ENCODE measurements around the gene ENG.
A peak's percentile ranks its signal among the peaks of the same experiment; 100 is the strongest.

Gene ENG

GRCh38 chr9:127808347-127809001, 46.0 kb downstream of the ENG start:
- no peaks in the 10 kb centered on the region for H3K27me3 ChIP-seq (replicated peaks)
- DNase-seq: no peak
- no peak for TF ChIP-seq CTCF (IDR thresholded peaks at IDR 0.05; ENCODE audit: low read depth, low read length, missing control alignments)
- H3K27ac ChIP-seq: no peak overlapping the region
- in situ Hi-C loops (cut with HindIII; ENCODE audit: low pct_ligation_motif_present, low sequenced_read_pairs): no loop called here
- peaks cover 54% of the 10 kb centered on the region for H3K36me3 ChIP-seq (replicated peaks)
- H3K4me3 ChIP-seq (ENCODE audit: low read depth, low read length): no peak overlapping the region

GRCh38 chr9:127806871-127807270, 47.6 kb downstream of the ENG start:
- DNase-seq: no peak
- in situ Hi-C loops (cut with HindIII; ENCODE audit: low pct_ligation_motif_present, low sequenced_read_pairs): no loop called here
- Histone ChIP-seq H3K27ac (no peak overlapping the region), H3K27me3 (replicated peaks) (no peaks in the 10 kb centered on the region), H3K36me3 (replicated peaks) (peaks cover 42% of the 10 kb centered on the region), H3K4me3 (ENCODE audit: low read depth, low read length) (no peak overlapping the region)
- TF ChIP-seq CTCF (IDR thresholded peaks at IDR 0.05; ENCODE audit: low read depth, low read length, missing control alignments): no peak

- Histone ChIP-seq H3K4me3 (ENCODE audit: low read depth, low read length) (no peak overlapping the region), H3K27ac (no peak overlapping the region), H3K27me3 (replicated peaks) (no peaks in the 10 kb centered on the region), H3K36me3 (replicated peaks) (peaks cover 38% of the 10 kb centered on the region)
- peak; percentile 78 for TF ChIP-seq CTCF (IDR thresholded peaks at IDR 0.05; ENCODE audit: low read depth, low read length, missing control alignments)
- in situ Hi-C loops (cut with HindIII; ENCODE audit: low pct_ligation_motif_present, low sequenced_read_pairs): no loop called here
- DNase-seq: no peak
Observed at GRCh38 chr9:127805620-127806019, 48.8 kb downstream of the ENG start.

- H3K4me3 ChIP-seq (ENCODE audit: low read depth, low read length): peak overlapping the region; percentile 81
Observed at GRCh38 chr9:127803507-127804352, 50.7 kb downstream of the ENG start.

More at GRCh38 chr9:127803507-127804352, 50.7 kb downstream of the ENG start:
- Histone ChIP-seq H3K27me3 (replicated peaks) (no peaks in the 10 kb centered on the region), H3K27ac (peak overlapping the region; percentile 83), H3K36me3 (replicated peaks) (peaks cover 25% of the 10 kb centered on the region)
- in situ Hi-C loops (cut with HindIII; ENCODE audit: low pct_ligation_motif_present, low sequenced_read_pairs): no loop called here
- DNase-seq: no peak
- TF ChIP-seq CTCF (IDR thresholded peaks at IDR 0.05; ENCODE audit: low read depth, low read length, missing control alignments): no peak

All from brain microvascular endothelial cell (primary cell).